Activated effector memory CD4-positive, alpha-beta T cell treated with Interleukin-2 at 50 U/mL for 16 hours (primary cell): ENCODE measurements around the gene SERPINB10.

Experiments
- DNase-seq: peaks from one replicate; pipeline ENCODE4 v3.0.0-alpha.2; 2020

SERPINB10 gene

GRCh38 chr18:63949068-63949737, 41.4 kb downstream of the SERPINB10 start, which contains the start of gene HMSD:
TSS of gene HMSD (plus strand) at chr18:63949301. CDS start at chr18:63953456, 4,155 bp downstream.
- DNase-seq: peak; percentile 48

GRCh38 chr18:63951302-63951705, 43.5 kb downstream of the SERPINB10 start:
- no peak for DNase-seq

DNA sequence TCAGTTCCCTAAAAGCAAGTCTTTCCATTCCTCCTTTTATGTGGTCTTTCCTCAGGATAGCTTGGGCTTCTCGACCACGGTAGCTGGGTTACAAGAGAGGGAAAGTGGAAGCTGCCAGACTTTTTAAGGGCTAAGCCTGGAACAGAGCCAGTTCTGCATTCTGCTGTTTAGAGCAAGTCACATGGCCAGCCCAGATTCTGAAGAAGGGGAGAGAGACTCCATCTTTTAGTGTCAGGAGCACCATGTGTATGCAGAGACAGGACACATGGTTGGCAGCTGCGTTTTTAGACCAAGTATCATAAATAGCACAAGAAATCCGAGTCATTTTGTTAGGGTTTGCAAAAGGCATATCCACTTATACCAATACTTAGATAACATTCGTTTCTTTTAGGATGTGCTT, 46.1 kb downstream of the SERPINB10 start:
- DNase-seq: no peak

- DNase-seq: no peak
These were observed 49.0 kb downstream of the SERPINB10 start for GRCh38 chr18:63956755-63957154.

DNA sequence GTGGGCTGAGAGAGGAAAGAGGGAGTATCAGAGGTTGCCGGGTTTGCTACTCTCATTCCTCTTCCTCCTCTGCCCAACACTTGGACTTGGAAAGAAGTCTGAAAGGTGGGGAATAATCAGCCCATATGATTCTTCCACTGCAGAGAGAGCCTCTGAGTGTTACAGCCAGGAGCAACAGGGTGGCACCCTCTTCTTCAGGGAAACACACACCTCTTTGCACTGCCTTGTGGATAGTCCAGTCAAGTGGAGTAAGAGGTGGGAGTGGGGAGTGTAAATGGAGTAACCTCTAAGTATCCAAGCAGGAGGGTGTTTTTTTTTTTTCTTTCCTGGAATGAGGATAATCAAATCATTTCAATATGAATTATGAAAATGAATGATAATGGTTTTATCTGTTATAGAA, 53.1 kb downstream of the SERPINB10 start:
- no peak for DNase-seq

- no peak for DNase-seq
These were observed 53.8 kb downstream of the SERPINB10 start for GRCh38 chr18:63961435-63961980.

DNA sequence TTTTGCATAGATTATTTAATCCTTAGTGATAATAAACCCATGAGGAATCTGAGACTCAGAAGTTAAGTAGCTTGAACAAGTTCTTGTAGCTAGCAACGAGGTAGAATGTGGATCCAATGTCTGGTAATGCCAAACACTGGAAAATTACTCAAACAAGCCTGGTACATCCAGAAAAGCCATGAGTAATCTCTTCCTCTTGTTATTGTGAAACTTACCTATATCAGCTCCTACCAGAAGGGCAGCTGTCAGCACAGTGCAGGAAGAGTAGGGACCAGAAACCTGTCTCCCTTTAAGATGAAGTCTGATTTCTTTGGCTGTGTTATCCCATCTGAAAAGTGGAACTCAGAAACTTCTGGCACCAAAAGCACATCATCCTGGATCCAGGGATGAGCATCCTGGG, 54.4 kb downstream of the SERPINB10 start:
- no peak for DNase-seq

GRCh38 chr18:63963615-63964256, 56.0 kb downstream of the SERPINB10 start:
- no peak for DNase-seq

- no peak for DNase-seq
These were observed 57.1 kb downstream of the SERPINB10 start for GRCh38 chr18:63964908-63965307.

DNA sequence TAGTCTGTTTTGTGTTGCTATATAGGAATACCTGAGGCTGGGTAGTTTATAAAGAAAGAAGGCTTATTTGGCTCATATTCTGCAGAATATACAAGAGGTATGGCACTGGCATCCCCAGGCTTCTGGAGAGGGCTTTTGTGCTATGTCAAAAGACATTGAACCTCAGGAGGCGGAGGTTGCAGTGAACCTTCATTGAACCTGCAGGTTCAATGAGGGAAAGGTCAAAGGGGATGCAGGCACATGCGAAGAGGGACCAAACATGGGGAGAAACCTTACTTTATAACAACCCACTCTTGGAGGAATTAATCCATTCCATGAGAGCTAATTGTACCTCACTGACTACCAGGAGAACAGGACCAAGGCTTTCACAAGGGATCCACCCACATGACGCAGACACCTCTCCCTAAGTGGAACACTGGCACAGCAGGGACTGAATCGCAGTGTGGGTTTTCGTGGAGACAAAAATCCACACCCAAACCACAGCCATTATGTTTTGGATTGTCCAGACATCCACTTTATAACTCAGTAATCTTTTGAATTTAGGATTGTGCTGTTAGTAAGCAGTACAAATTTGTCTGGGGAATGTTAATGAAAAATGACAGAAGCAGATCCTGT, 58.1 kb downstream of the SERPINB10 start:
- no peak for DNase-seq

- peak; percentile 75 for DNase-seq
These were observed 62.4 kb downstream of the SERPINB10 start, which contains the start of gene SERPINB8 for GRCh38 chr18:63969942-63970808. TSS of gene SERPINB8 (plus strand) at chr18:63970081. CDS start at chr18:63978309, 8,228 bp downstream.

DNA sequence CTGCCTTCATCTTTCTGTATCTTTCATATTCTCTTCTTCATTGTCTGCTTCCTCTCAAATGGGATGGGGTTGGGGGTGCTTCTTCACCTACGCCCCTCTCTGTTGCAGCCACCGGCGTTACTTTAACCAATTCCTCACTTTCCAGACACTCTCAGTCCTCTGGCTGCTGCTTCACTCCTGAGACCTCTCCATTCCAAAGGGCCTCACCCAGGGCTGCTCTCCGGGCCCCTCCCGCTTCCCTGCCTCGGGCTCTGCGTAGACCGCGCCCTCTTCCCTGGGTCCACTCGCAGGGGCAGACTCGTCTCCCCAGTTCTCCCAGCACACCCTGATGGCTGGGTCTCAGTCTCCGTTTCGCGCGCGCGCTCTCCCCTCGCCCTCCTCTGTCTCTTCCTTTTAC, 63.0 kb downstream of the SERPINB10 start:
- DNase-seq: no peak

DNA sequence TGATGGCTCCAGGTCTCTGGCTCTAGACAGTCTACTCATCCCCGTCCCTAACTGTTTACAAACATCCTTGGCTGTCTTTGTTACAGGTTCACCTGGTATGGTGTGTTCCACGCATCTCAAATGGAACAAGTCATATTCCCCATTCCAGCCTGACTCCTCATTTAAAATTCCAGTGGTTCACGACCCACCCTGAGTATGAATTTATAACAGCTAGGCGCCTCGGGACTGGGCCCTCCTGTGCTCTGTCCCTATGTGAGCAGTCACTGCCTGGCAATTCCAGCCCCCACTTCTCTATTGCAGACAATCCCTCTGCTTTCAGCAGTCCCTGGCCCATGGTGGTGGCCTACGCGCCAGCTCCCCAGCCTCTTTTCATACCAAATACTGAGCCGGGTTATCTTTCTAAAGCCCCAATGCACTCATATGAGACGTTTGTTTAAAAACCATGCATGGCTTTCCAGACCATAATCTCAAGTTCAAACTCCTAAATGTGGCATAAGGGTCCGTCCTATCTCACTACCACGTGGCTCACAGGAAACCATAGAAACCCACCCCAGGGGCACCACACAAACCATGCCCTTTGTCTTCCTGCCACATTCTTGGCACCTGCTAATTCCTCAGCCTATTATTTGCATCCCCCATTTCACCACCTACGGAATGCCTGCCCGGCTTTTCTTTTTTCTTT, 63.7 kb downstream of the SERPINB10 start:
- no peak for DNase-seq

DNA sequence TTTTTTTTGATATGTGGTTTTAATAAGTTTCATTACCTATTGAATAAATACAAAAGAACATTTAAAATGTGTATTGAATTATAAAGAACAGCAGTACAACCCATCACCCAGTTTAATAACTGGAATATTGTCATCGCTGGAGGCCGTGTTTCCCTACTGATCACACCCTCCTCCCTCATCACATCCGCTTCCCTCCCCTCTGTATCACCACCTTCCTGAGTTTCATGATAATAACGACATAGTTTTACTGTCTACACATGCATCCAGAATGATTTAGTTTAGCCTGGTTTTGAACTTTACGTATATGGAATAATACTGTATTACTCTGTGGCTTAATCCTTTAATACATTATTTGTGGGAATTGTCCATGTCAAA, 64.2 kb downstream of the SERPINB10 start:
- DNase-seq: no peak

- no peak for DNase-seq
These were observed 67.2 kb downstream of the SERPINB10 start for GRCh38 chr18:63974991-63975390.

GRCh38 chr18:63975628-63976027, 67.9 kb downstream of the SERPINB10 start:
- DNase-seq: no peak

GRCh38 chr18:63977040-63977439, 69.3 kb downstream of the SERPINB10 start:
- no peak for DNase-seq

DNA sequence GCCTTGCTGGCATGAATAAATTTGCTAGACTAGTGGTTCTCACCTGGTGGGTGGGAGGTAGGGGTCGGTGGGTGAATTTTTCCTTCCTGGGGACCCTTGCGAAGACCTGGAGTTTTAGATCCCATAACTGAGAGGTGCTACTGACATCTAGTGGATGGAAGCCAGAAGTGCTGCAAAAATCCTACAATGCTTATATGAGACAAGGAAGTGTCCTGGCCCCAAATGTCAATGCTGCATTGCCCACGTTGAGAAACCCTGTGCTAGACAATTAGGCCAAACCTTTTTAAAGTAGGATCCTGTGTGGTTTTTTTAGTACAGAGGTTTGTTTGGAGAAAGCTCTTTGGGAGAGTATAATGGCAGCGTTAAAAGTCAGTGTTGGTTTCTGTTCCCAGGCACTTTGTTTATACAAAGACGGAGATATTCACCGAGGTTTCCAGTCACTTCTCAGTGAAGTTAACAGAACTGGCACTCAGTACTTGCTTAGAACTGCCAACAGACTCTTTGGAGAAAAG, 71.7 kb downstream of the SERPINB10 start:
- no peak for DNase-seq

- DNase-seq: no peak
These were observed 72.3 kb downstream of the SERPINB10 start for GRCh38 chr18:63980027-63980426.

- no peak for DNase-seq
These were observed 73.2 kb downstream of the SERPINB10 start for GRCh38 chr18:63980896-63981460.

- no peak for DNase-seq
These were observed 74.0 kb downstream of the SERPINB10 start for GRCh38 chr18:63981719-63982118.

GRCh38 chr18:63982361-63982760, 74.6 kb downstream of the SERPINB10 start:
- DNase-seq: no peak
